GM12878 (cell line): ENCODE data around the gene RABGEF1. TPM values are rescaled to one million over a fixed set of nuclear protein-coding genes. Genes with fewer than 3 reads are reported as not detected.
"Not testable (repeated sequence)": the region's sequence is repeated elsewhere in the genome, so short reads cannot be mapped to it uniquely, and the experiment has no call there.

Experiments
- ATAC-seq: fragments of 200-7000 bp; cut with Tn5 transposase; 3 replicates; pipeline ENCODE4 v1.9.1; 2020; ENCODE audit warnings: mild to moderate bottlenecking, moderate library complexity
- BruUV-seq: library from RNA; stranded (reverse); fragments of 400-500 nt; replicated peaks from 2 replicates; lab custom pipeline; 2021; lab: Mats Ljungman, UMichigan
- CTCF ChIA-PET: fragments of 300-600 bp; sonication (Branson Sonifier 250); formaldehyde crosslinking; extraction: SDS; loops from one replicate; lab custom pipeline; 2021; ENCODE audit warnings: inconsistent platforms; lab: Yijun Ruan, JAX
- POLR2A ChIA-PET: fragments of 350-600 bp; formaldehyde crosslinking; extraction: SDS; loops from one replicate; lab custom pipeline; 2021; ENCODE audit warnings: inconsistent platforms; lab: Charles Lee
- RAD21 ChIA-PET: fragments of 300-600 bp; sonication (Branson Sonifier 250); formaldehyde crosslinking; loops from one replicate; lab custom pipeline; 2023; ENCODE audit warnings: antibody characterized with exemption; ENCODE audit not compliant: unreplicated experiment; lab: Charles Lee
- SMC1A ChIA-PET: fragments of 300-600 bp; sonication (Branson Sonifier 250); formaldehyde crosslinking; loops from one replicate; lab custom pipeline; 2023; ENCODE audit not compliant: unreplicated experiment, uncharacterized antibody; lab: Charles Lee
- DNase-seq: peaks from one replicate; pipeline ENCODE4 v3.0.0-alpha.2; 2011; ENCODE audit warnings: low read depth, low spot score
- FAIRE-seq: peaks from 3 replicates; lab custom pipeline; 2011; peaks lifted over from hg19 to GRCh38; lab: Jason Lieb, UNC
- H2AFZ ChIP-seq: 2 replicates; pipeline ENCODE4 v1.6.0; 2011; ENCODE audit warnings: low read depth, low read length, control low read depth; ENCODE audit not compliant: control insufficient read depth
- H3K27ac ChIP-seq: 2 replicates; pipeline ENCODE4 v1.5.1; 2011; ENCODE audit warnings: control low read depth; ENCODE audit not compliant: control insufficient read depth, insufficient read depth
- H3K27me3 ChIP-seq, 2 experiments: replicated peaks in 1 of 2; 2 replicates each; pipeline versions ENCODE4 v1.6.0 to v1.6.1; 2011; ENCODE audit warnings: low read length in 1 of 2; ENCODE audit not compliant: control insufficient read depth in 2 of 2, insufficient read depth in 2 of 2
- H3K36me3 ChIP-seq, 2 experiments: 2 replicates each; pipeline ENCODE4 v1.5.1; 2011; ENCODE audit warnings: low read length in 1 of 2; ENCODE audit not compliant: control insufficient read depth in 2 of 2, insufficient read depth in 2 of 2
- H3K4me1 ChIP-seq: 2 replicates; pipeline ENCODE4 v1.6.1; 2011; ENCODE audit warnings: mild to moderate bottlenecking, low read length, moderate library complexity, mixed read lengths; ENCODE audit not compliant: control insufficient read depth, insufficient read depth
- H3K4me2 ChIP-seq: 2 replicates; pipeline ENCODE4 v1.6.0; 2011; ENCODE audit warnings: control low read depth; ENCODE audit not compliant: control insufficient read depth, insufficient read depth
- H3K4me3 ChIP-seq: fragments of 200-600 bp; sonication (generic); 2 replicates; pipeline ENCODE4 v1.5.1; 2016
- H3K79me2 ChIP-seq: 2 replicates; pipeline ENCODE4 v1.6.0; 2011; ENCODE audit warnings: low read length; ENCODE audit not compliant: control insufficient read depth, insufficient read depth
- H3K9ac ChIP-seq: 2 replicates; pipeline ENCODE4 v1.8.0; 2011; ENCODE audit warnings: low read length, control low read depth, mixed read lengths; ENCODE audit not compliant: control insufficient read depth, insufficient read depth
- H3K9me3 ChIP-seq: replicated peaks from 3 replicates; pipeline ENCODE4 v1.5.1; 2011; ENCODE audit warnings: mild to moderate bottlenecking, low read length; ENCODE audit not compliant: control insufficient read depth, insufficient read depth
- H4K20me1 ChIP-seq: 2 replicates; pipeline ENCODE4 v1.6.0; 2011; ENCODE audit not compliant: control insufficient read depth, insufficient read depth
- NR2C2 ChIP-seq: IDR thresholded peaks from 2 replicates; pipeline ENCODE4 v1.6.1; 2011; ENCODE audit warnings: borderline replicate concordance, low read depth; ENCODE audit not compliant: control insufficient read depth, insufficient read length
- SMAD1 ChIP-seq: fragments of 450-650 bp; IDR thresholded peaks from 2 replicates; pipeline ENCODE4 v1.6.1; 2018; ENCODE audit warnings: mild to moderate bottlenecking, low read depth; ENCODE audit not compliant: partially characterized antibody
- WGBS: methylation state at CpG from one replicate; pipeline ENCODE4 v1.1.6; 2016; ENCODE audit warnings: low lambda C conversion rate; ENCODE audit not compliant: insufficient replicate concordance, insufficient coverage; ENCODE audit errors: missing lambda C conversion rate; 5-methylcytosine and 5-hydroxymethylcytosine counted together
- in situ Hi-C: fragments of 300-500 bp; cut with MboI; formaldehyde crosslinking; loops from 9 replicates; pipeline ENCODE4 v1.14.3; 2018; ENCODE audit warnings: mixed read lengths
- intact Hi-C: fragments of 100-400 bp; cut with micrococcal nuclease; formaldehyde crosslinking; loops from one replicate; pipeline ENCODE4 v1.14.2; 2022; ENCODE audit not compliant: unreplicated experiment
- polyA plus RNA-seq, 11 experiments: library from polyadenylated mRNA; depleted of rRNA in 4 of 11; unstranded in 6 of 11; stranded (reverse) in 5 of 11; fragments of >200 nt; fragmentation: Nextera tagmentation in 4 of 11; fragmentation: Illumina TruSeq in 1 of 11; extraction: Ambion mirVana in 4 of 11; extraction: Trizol in 1 of 11; gene quantifications; 1 replicate in 1 of 11; 2 replicates in 10 of 11; pipeline versions ENCODE4 v1.2.1 to v1.2.3, GENCODE V29; 2011 to 2016; ENCODE audit warnings: inconsistent platforms in 2 of 11, missing spikeins in 2 of 11, low read depth in 1 of 11
- total RNA-seq, 4 experiments: library from RNA; depleted of rRNA in 3 of 4; stranded (reverse); fragments of >200 nt in 3 of 4; fragmentation: Illumina TruSeq in 1 of 4; extraction: Trizol in 1 of 4; gene quantifications; 2 replicates each; pipeline versions ENCODE4 v1.2.1 to v1.2.3, GENCODE V29; 2013 to 2021
- TF ChIP-seq, protein P1 (sequence below): fragments of 450-650 bp; IDR thresholded peaks from 2 replicates; pipeline ENCODE4 v1.6.1; 2017; ENCODE audit warnings: mild to moderate bottlenecking, low read depth, inconsistent platforms; ENCODE audit not compliant: poor library complexity, severe bottlenecking
- TF ChIP-seq, protein P2 (sequence below): IDR thresholded peaks from 2 replicates; pipeline ENCODE4 v1.6.1; 2011; ENCODE audit warnings: borderline replicate concordance, low read depth, mild to moderate bottlenecking, moderate library complexity, mixed read lengths, low read length; ENCODE audit not compliant: insufficient read depth; ENCODE audit errors: extremely low read length

The RABGEF1 gene
- total and polyA plus RNA-seq, 10 of the 15 experiments (the other 5 are each of a cell fraction or from before 2014, with no cell fraction given) = 10.2 to 36.4 (median 26.1) TPM

- TF ChIP-seq, protein P1, sequence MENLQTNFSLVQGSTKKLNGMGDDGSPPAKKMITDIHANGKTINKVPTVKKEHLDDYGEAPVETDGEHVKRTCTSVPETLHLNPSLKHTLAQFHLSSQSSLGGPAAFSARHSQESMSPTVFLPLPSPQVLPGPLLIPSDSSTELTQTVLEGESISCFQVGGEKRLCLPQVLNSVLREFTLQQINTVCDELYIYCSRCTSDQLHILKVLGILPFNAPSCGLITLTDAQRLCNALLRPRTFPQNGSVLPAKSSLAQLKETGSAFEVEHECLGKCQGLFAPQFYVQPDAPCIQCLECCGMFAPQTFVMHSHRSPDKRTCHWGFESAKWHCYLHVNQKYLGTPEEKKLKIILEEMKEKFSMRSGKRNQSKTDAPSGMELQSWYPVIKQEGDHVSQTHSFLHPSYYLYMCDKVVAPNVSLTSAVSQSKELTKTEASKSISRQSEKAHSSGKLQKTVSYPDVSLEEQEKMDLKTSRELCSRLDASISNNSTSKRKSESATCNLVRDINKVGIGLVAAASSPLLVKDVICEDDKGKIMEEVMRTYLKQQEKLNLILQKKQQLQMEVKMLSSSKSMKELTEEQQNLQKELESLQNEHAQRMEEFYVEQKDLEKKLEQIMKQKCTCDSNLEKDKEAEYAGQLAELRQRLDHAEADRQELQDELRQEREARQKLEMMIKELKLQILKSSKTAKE = no peak
- TF ChIP-seq NR2C2 (no peak), SMAD1 (no peak)
- TF ChIP-seq, protein P2, sequence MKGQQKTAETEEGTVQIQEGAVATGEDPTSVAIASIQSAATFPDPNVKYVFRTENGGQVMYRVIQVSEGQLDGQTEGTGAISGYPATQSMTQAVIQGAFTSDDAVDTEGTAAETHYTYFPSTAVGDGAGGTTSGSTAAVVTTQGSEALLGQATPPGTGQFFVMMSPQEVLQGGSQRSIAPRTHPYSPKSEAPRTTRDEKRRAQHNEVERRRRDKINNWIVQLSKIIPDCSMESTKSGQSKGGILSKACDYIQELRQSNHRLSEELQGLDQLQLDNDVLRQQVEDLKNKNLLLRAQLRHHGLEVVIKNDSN = no peak
These were observed 41.0 kb downstream of the RABGEF1 start (continued) for GRCh38 chr7:66781408-66782090.

DNA sequence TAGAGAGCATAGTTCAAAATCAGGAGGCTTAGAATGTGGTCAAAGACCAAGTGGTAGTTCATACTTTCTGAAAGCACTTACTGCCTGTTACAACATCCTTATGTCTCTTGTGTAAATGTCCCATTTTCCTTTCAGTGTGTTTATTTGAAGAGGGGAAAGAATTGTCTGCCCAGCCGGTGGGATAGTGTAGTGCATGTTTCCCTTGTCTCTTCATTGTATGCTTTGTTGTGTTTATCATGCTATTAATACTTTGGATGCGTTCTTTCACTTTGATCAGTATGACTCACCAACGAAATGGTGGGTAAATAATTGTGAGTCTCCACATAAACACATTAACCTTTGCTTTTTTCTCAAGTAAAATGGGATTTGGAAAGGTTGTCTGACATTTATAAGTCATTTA, 42.3 kb downstream of the RABGEF1 start:
- POLR2A ChIA-PET, RAD21 ChIA-PET, H3K27me3 ChIP-seq, H3K4me1 ChIP-seq, ATAC-seq, H3K4me2 ChIP-seq, FAIRE-seq, H3K27ac ChIP-seq, in situ Hi-C loops, H3K79me2 ChIP-seq, BruUV-seq, H4K20me1 ChIP-seq, intact Hi-C loops, CTCF ChIA-PET, H3K4me3 ChIP-seq, H2AFZ ChIP-seq, H3K9me3 ChIP-seq, DNase-seq, H3K9ac ChIP-seq: not testable (repeated sequence)
- SMC1A ChIA-PET = interaction anchor here (0.6 to 1.0 kb wide), 2 partner anchors 11 to 14 kb away, joined by 3 to 4 read pairs; no protein-coding TSS in a partner anchor
- 72% methylated on average over 3 of the region's 3 CpGs for WGBS
- H3K36me3 ChIP-seq = peaks cover 7 to 13% of the 10 kb centered on the region in 2 experiments

GRCh38 chr7:66783887-66784595, 43.5 kb downstream of the RABGEF1 start:
- DNase-seq, H3K79me2 ChIP-seq, H3K27ac ChIP-seq, SMC1A ChIA-PET, CTCF ChIA-PET, H3K9me3 ChIP-seq, H3K4me2 ChIP-seq, intact Hi-C loops, H3K27me3 ChIP-seq, H3K4me3 ChIP-seq, in situ Hi-C loops, POLR2A ChIA-PET, ATAC-seq, H4K20me1 ChIP-seq, H3K4me1 ChIP-seq, H2AFZ ChIP-seq, H3K9ac ChIP-seq: not testable (repeated sequence)
- RAD21 ChIA-PET = interaction anchor here (1.2 kb wide), 1 partner anchor 111 kb away, joined by 3 read pairs; no protein-coding TSS in a partner anchor
- TSS peak; percentile 15 for BruUV-seq
- H3K36me3 ChIP-seq = peaks cover 7 to 15% of the 10 kb centered on the region in 2 experiments
- FAIRE-seq = peak; percentile 35
- 100% methylated on average over 1 of the region's 1 CpG for WGBS
